NCI-H2196 (cell line): ENCODE data around the gene KCNG4.
A peak's percentile ranks its signal among the peaks of the same experiment; 100 is the strongest.

Experiments used
- DNase-seq: peaks from one replicate; lab custom pipeline; 2025; ENCODE audit not compliant: unreplicated experiment; lab: John Stamatoyannopoulos, UW

KCNG4 gene, protein sequence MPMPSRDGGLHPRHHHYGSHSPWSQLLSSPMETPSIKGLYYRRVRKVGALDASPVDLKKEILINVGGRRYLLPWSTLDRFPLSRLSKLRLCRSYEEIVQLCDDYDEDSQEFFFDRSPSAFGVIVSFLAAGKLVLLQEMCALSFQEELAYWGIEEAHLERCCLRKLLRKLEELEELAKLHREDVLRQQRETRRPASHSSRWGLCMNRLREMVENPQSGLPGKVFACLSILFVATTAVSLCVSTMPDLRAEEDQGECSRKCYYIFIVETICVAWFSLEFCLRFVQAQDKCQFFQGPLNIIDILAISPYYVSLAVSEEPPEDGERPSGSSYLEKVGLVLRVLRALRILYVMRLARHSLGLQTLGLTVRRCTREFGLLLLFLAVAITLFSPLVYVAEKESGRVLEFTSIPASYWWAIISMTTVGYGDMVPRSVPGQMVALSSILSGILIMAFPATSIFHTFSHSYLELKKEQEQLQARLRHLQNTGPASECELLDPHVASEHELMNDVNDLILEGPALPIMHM

DNA sequence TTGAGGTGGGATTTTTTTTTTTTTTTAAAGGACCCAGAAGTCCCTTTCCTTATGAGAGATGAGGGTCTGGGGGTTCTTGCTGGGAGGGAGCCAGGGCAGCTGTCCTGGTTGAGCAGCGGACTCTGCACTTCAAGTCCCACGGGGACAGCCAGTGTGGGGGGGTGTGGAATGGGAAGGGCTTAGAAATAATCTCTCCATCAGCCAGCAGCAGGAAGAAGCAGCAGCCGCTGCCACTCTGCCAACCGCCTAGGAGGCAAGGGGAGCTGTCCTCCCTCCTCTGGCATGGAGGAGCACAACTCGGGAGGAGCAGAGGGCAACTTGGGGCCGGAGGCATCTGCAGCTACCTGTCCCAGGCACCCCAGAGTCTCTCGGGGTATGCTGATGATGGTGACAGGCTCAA is at the start of gene KCNG4:
TSS of gene KCNG4 (minus strand) at position 104 of the 400 bp plus-strand sequence. CDS start 2,527 bp downstream, outside the sequence.
- DNase-seq = no peak

DNA sequence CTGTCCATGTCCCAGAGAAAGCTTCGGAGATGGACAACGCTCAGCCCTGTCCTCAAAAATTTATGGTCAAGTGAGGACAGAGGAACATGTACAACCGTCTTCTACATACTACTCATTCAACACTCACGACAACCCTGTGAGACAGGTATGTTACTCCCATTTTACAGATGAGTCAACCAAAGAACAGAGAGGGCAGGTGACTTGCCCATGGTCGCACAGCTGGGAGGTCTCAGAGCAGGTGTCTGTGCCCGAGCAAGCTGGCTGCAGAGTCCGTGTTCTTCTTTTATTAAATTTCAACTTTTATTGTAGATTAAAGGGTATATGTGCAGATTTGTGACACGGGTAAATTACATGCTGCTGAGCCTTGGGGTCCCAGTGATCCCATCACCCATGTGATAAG is 49.1 kb upstream of the KCNG4 start:
- DNase-seq = no peak

DNA sequence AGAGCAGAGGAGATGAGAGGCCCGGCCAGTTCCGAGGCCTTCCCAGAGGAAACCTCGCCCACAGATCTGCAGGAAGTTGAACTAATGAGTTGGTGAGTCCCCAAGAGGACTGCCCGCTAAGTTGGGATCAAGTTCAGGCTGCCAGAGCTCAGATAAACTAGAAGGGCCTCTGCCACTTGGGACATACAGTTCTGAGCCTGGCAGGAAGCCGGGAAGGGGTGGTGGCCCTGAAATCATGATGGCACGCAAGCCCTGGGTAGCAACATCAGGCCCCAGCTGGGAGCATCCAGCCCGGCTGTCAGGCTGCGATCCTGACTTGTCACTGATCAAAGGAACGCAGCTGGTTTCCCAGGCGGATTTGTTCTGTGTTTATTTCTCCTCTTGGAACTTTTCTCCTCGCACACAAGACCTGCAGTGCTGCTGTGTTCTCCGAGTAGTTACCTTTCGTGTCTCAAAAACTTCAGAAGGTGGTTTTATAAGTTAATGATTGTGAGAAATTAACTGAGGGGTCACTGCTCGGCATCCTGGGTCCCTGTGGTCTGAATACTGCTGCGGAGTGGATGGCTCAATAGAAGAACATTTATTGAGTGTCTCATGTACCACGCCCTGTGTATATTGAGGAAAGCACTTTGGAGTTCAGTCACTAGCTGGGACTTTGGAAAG is 46.9 kb upstream of the KCNG4 start:
- no peak for DNase-seq

DNA sequence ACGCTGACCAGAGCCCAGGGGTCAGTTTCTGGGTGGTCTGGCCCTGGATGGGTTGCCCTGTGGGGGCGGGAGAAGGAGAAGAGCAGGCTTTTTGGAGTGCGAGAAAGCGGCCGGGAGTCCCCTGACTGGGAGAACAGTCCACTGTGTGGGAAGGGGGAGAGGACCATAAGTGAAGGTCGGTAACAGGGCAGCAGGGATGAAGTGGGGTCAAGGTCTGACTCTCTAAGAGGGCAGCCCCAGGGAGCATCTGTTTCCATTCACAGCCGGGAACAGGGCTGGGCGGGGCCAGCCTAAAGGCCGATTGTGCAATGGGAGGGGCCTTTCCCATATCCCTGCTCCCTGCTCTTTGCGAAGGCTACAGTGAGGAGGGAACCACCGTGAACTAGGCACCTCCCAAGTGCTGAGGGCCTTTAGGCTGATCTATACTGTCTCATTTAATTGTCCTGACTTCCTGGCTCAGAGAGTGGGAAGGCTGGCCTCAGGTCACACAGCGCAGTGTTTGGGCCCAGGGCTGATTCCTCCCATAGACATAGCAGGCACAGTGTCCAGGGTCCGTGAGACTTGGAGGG is 44.4 kb upstream of the KCNG4 start:
- DNase-seq = no peak

DNA sequence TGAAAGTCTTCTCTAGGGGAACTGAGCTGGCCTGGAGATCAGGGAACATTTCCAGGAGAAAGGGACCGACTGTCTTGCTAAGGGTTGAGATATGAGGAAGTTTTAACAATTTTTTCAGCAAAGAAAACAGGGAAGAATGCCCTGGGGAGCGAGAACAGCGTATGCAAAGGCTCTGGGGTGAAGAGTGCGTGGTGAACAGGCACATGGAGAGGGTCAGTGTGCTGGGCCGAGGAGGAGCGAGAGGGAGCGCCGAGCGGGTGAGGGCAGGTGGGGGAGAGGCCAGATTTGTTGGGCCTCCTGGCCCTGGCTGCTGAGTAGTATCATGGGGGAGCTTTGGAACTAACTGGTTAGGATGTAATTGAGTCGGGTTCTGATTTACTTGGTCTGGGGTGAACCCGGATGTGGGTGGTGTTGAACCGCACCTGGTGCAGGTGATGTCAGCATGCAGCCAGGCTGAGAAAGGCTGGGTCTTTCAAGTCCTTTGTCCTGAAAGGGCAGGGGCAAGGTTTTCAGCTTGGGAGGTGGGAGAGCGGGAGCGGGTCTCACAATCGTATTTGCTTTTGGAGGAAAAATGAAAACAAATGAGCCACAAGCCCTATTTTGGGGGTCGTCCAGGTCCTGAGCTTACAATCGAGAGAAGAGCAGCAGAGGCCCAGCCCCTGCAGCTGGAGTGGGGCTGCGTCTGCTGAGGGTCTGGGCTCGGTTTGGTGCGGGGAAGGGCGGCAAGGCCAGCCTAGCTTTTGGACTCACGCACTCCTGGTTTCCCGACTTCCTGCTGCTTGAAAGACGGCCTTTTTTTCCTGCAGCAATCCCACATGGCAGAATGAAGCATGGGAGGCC is 43.7 kb upstream of the KCNG4 start:
- no peak for DNase-seq

DNA sequence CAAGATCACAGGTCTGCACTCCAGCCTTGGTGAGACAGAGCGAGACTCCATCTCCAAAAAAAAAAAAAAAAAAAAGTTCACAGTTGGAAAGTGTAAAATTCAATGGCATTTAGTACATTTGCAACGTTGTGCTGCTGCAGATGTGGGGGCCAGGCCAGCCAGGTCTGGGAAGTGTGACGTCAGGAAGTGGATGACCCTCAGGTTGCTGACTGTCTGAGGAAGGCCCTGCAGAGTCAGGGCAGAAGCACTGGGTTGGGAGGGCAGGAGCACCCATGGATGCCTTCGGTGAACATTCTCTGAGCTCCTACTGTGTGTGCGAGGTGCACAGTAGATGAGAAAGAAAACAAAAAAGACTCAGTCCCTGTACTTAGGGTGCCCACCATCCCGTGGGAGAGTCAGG is 42.7 kb upstream of the KCNG4 start:
- no peak for DNase-seq

DNA sequence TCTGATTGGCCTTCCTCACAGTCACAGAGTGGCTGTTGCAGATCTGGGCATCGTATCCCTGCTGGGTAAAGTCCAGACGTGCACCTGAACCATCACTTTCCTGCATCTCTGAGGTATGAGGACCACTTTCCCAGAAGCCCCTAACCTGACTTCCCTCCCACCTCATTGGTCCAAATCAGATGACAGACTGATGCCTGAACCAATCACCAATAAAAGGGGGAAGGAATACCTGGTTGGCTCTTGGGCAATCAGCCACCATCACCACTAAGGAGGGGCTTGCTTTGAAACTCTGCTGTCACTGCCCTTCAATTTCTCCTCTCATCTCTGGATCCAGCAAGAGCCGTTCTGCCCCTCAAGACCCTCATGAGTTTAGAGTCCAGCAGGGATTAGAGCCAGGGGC is 41.3 kb upstream of the KCNG4 start:
- DNase-seq = no peak

DNA sequence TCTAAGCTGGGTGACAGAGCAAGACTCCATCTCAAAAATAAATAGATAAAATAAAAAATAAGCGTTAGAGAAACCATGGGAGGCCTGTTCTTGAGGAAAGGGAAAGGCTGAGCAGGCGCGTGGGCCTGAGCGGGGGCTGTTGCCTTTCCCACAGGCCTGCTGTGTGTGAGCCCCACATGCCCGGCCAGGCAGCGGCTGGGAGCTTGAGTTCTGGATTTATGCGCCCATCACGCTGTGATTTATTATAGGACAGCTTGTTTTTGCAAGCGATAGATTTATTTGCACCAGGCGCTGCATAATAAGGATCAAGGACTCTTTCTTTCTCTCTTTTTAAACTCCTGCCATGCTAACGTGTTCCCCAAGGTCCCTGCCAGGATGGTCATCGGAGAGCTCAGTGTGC is 40.1 kb upstream of the KCNG4 start:
- no peak for DNase-seq

DNA sequence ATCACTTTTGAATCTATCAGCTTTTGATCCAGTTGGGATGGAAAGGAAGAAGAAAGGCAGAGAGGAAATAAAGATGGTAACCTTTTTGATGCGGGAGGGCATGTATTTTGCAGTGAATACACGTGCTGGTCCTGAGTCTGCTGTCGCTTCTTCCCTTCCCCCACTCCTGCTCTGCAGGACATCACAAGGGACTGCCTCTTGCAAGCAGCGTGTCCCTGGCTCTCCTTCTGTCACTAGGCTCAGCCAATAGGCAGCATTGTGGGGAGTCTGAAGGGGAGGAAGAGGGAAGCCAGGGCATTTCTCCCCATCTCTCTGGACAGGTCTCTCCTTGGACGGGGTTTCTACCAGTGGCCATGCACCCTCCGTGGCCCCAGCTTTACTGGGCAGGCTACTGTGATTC is 39.2 kb upstream of the KCNG4 start:
- DNase-seq = no peak

DNA sequence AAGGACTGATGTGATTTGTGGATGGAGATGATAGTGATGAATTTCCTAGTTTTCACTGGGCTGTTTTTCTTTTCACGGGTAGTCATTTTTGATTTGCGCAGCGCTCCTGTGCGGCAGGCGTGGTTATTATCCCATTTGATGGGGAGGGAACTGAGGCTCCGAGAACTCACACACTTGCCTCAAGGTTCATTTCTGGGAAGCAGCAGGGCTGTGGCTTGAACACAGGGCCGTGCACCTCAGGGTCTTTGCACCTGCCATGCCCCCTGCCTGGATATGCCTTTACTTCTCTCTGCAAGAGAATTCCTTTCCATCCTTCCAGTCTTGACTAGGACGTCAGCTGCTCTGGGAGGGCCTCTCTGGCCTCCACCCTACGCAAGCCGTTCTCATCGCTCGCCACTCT is 38.5 kb upstream of the KCNG4 start:
- no peak for DNase-seq

DNA sequence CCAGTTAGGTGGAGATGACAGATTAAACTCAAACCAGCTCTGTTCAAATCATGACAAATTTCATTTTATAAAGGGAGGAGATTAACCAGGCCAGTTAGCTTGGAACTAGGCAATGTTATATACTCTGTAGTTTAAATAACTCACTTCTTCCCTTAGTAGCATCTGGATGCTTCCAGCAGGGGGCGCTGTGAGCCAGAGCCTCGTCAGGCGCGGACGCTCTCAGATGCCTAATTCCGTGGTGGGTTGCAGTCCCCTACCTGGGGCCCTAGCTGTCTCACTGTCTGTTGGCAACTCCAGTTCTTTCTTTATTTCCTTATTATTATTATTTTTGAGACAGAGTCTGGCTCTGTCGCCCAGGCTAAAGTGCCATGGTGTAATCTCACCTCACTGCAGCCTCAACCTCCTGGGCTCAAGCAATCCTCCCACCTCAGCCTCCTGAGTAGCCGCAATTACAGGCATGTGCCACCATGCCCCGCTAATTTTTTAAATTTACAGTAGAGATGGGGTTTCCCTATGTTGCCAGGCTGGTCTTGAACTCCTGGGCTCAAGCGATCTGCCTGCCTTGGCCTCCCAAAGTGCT is 37.5 kb upstream of the KCNG4 start:
- DNase-seq = peak; percentile 33

DNA sequence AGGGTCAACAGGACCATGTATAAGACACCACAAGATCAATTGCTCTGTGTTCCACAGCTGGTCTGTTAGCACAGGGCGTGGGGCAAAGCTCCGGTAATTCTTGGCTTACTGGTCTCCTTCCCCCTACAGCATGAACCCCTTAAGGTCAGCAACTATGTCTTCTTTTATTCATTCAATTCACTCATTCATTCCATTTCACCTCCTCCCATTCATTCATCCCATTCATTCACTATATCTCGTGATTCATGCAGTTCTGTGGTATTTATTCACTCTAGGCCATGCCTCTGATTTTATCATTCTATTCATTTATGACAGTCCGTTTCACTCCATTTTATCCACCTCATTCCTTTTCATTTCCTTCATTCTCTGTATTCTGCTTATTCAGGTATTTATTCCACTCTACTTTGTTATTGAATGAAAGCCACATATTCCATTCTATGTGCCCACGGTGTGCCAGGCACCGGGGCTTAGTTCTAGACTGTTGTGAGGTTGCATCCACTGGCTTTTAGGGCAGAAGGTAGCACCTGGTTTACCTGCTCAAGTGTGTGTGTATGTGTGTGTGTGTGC is 35.9 kb upstream of the KCNG4 start:
- DNase-seq = no peak

DNA sequence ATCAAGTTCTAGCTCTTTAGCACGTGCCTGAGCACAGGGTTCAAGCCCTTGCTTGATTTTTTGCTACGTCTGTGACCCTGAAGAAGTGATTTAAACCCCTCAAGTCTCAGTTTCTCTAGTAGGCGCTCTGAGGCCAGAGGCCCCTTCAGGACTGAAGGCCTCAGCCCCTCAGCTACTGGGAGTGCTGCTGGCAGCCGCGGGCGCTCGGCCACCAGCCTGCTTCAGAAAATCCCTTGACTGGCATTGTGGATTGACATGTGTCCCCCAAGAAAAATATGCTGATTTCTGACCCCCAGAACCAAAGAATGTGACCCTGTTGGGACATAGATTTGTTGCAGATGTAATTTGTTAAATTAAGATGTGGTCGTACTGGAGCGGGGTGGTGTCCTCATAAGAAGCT is 34.7 kb upstream of the KCNG4 start:
- no peak for DNase-seq

DNA sequence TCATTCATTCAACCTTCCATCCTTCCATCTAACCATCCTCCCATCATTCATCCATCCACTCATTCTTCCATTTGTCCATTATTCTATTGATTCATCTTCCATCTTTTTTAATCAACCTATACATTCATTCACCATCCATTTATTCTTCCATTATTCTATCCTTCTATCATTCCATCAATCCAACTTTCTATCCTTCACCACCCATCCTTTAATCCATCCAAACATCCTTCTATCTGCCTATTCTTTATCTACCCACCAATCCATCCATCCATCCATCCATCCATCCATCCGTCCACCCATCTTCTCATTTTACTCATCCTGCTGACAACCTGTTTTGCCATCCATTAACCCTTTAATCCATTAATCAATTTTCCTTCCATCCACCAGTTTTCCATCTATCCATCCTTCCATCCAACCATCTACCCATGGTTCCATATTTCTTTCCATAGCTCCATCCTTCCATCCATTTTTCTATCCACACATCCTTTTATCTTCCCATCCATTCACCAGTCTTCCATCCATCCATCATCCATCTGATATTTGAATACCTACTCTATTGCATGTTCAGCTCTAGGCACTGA is 33.0 kb upstream of the KCNG4 start:
- DNase-seq = no peak

DNA sequence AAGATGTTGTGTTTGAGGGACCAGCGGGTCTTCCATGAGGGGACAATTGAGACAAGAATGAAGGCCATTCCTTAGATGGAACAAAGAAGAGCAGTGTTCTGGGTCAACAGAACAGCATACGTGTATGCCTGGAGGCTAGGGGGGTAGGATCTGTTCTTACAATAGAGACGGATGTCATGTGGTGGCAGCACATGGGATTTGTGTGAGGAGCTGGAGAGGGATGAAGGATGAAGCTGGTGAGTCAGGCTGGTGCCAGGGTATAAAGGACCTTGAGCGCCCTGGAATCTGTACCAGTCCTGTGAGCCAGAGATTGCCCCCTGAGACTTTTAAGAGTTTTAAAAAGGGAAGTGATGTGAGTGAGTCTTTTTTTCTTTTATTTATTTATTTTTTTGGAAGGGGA is 32.1 kb upstream of the KCNG4 start:
- DNase-seq = no peak

DNA sequence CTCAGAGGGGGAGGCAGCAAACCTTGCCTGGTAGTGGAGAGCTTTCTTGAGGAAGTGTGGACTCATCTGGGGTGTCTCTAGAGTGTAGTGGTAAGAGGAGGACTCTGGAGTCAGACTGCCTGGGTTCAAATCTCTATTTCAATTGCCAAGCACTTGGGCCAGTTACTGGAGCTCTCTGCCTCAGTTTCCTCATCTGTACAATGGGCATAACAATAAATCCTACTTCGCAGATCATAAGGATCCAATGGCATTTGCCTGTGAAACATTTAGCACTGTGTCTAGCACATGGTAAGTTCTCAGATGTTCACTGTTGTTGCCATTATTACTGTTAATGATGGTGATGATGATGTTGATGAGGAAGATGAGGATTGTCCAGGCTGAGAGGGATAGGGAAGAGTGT is 31.2 kb upstream of the KCNG4 start:
- DNase-seq = no peak

DNA sequence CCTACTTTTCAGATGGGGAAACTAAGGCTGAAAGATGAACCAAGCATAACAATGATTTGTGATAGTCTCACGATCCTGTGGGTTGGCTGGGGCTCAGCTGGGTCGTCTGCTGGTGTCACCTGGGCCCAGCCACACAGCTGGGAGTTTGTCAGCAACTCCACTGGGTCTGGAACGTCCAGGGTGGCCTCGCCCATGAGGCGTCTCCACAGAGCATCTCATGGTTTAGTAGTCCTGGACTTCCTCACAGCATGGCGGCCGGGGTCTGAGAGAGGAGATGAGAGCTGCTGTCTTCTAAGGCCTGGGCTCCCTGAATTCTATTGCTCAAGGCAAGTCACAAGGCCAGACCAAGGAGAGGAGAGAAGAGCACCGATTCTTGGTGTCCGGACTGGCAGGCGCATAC is 30.7 kb upstream of the KCNG4 start:
- no peak for DNase-seq

DNA sequence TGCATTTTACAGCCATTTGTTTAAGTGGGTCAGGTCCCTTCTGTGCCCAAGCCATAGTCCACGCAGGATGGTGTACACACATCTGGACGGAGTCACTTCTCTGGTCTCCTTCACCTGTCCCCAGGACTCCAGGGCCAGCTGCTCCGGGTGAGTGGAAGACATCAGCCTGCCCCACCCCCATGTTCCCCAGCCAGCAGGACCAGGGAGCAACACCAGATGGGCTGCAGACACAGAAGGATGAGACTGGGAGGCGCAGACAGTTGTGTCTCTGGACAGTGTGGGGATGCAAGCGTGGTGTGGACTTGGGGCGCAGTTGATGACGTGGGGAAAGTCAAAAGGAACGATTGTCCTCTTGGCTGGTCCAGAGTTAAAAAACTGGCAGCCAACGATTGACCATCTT is 30.3 kb upstream of the KCNG4 start:
- DNase-seq = no peak

DNA sequence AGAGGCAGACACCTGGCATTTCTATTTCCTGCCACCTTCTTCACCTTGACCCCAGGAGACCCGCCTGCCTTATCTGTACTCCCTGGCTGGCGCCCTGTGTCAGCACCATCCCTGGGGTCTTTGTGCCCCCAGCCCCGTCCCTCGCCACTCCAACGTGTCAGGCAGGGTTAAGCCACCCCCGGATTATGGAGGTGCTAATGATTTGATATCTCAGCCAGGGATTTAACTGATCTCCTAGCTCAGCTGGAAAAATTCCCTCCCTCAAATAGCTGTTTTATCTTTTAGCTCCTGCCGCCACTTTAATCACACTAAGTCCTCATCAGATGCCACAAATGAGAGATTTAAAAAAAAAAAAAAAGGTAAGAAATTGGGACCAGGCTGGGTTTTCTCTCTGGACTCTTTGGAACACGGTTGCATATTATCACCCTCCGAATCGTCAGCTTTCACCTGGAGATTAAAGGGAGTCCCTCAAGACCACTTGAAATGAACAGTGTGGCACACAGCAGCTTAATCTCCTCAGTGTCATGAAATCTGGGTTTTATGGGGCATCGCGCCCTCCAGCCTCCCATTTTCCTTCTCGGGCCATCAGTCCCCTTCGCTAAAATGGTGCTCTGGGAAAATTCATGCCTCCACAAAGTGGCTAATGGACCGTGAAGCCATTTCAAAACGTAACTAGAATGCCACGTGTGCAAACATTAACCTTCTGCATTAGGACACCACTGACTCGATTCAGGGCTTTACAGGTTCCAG is 28.7 kb upstream of the KCNG4 start:
- DNase-seq = no peak

DNA sequence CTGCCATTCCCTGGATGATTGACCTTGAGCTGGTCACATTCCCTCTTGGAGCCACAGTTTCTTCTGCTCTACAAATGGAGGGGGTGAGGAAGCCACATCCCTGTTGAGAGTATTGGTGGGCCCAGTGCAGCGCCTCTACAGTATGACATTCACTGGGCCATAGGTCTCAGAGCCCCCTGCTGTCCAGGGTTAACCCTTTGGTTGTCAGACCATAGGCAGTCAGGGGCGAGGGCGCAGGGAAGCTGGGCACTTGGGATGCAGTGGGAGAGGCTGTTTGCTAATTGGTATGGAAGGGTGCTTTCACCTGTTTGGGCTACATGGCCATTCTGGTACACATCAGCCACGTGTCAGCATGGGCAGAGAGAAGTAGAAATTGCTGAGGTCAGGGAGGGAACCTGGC is 27.6 kb upstream of the KCNG4 start:
- DNase-seq = no peak
